AG20443 (cell line): Measurements from ENCODE around the gene FCHSD2.
A peak's percentile ranks its signal among the peaks of the same experiment; 100 is the strongest.
"Not testable (repeated sequence)": the region's sequence is repeated elsewhere in the genome, so short reads cannot be mapped to it uniquely, and the experiment has no call there.

Source experiments
- DNase-seq: peaks from one replicate; pipeline ENCODE4 v3.0.0; 2012; ENCODE audit warnings: low spot score, mixed read lengths

FCHSD2 gene

DNA sequence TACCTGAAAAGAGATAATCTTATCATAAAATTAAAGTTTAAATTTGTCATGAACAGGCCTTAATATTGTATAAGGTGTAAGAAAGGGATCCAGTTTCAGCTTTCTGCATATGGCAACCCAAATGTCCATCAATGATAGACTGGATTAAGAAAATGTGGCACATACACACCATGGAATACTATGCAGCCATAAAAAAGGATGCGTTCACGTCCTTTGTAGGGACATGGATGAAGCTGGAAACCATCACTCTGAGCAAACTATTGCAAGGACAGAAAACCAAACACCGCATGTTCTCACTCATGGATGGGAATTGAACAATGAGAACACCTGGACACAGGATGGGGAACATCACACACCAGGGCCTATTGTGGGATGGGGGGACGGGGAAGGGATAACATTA, 18.2 kb downstream of the FCHSD2 start:
- not testable (repeated sequence) for DNase-seq

GRCh38 chr11:73121692-73122091, 20.4 kb downstream of the FCHSD2 start:
- DNase-seq = no peak

GRCh38 chr11:73117071-73117470, 25.0 kb downstream of the FCHSD2 start:
- no peak for DNase-seq

DNA sequence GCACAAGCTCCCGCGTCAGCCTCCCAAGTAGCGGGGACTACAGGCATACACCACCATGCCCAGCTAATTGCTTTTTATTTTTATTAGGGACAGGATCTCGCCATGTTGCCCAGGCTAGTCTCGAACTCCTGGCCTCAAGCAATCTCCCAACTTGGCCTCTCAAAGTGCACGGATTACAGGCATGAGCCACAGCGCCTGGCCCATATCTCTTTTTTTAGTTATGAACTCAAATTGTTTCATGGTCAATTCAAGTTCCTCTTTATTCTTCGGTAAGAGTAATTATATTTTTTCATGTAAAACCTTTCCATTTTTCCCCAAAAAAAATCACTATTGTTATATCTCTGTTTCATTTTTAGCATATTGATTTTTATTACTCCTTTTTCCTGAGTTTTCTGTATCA, 25.5 kb downstream of the FCHSD2 start:
- DNase-seq = no peak

- no peak for DNase-seq
Measured at GRCh38 chr11:73114835-73115220, 27.3 kb downstream of the FCHSD2 start.

GRCh38 chr11:73114110-73114834, 27.8 kb downstream of the FCHSD2 start:
- no peak for DNase-seq

GRCh38 chr11:73113426-73113825, 28.7 kb downstream of the FCHSD2 start:
- DNase-seq = no peak

- no peak for DNase-seq
Measured at GRCh38 chr11:73107597-73107996, 34.5 kb downstream of the FCHSD2 start.

DNA sequence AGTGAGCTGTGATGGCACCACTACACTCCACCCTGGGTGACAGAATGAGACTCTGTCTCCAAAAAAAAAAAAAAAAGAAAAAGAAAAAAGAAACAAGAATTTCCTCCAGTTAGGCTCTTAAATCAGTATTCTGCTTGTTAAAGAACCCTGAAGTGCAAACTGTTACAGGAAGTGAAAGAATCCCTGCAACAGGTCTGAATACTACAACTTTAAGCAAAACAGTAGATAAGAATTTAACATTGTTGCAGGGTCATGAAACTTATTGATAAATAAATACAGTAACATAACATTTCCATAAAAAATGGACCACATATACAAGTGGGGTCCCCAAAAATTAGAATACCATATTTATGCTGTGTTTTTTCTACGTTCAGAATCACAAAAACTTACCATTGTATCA, 35.8 kb downstream of the FCHSD2 start:
- DNase-seq = no peak

- no peak for DNase-seq
Measured at GRCh38 chr11:73100578-73100977, 41.5 kb downstream of the FCHSD2 start.

DNA sequence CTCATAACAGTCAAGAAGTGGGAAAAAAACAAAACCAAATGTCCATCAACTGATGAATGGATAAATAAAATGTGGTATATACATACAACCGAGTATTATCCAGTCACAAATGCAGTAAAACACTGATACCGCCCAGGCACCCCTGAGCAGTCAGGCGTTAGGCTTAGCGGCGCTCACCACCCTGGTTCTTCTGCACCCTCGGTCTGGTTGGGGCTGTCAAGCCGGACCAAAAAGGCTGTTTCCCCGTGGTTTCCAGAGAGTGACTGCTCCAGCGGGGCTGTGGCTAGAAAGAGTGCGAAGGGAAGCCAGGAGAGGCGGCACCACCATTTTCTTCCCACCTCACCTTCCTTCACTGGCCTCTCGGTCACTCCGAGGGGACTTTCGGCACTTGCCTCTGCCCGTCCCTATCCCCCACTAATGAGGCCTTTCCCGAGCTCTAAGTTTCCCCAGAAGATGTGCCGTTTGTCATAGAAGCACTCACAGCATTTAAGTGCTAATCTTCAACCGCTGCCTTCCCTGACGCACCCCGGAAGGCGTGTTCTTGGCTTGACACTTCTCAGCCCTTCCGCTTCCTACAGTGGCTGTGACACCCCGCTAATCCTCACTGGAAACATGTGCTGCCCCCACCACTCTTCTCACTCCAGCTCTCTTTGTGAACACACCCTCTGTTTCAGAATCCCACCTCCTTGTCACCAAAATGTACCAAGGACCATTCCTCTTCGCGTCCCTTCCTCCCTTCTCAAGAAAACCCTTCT, 42.4 kb downstream of the FCHSD2 start:
- DNase-seq = no peak

GRCh38 chr11:73095613-73096012, 46.5 kb downstream of the FCHSD2 start:
- no peak for DNase-seq

DNA sequence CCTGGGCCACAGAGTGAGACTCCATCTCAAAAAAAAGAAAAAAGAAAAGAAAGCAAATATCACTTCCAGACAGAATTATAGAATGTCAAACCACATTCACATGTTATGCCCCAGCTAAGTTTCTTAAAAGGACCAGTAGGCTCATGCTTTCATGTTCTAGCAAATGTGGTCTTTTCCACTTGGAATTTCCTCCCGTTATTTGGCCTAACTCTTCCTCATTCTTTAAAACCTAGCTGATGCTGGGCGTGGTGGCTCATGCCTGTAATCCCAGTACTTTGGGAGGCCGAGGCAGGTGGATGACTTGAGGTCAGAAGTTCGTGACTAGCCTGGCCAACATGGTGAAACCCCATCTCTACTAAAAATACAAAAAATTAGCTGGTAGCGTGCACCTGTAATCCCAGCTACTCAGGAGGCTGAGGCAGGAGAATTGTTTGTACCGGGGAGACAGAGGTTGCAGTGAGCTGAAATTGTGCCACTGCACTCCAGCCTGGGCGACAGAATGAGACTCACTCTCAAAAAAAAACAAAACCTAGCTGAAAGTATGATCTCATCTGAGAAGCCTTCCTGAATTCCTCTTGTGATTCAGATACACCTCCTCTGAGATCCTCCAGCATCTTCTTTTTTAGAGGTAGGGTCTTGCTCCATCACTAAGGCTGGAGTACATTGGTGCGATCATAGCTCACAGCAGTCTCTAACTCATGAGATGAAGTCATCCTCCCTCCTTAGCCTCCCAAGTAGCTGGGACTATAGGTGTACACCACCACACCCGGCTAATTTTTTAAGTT, 50.4 kb downstream of the FCHSD2 start:
- DNase-seq = no peak

GRCh38 chr11:73087730-73088129, 54.4 kb downstream of the FCHSD2 start:
- no peak for DNase-seq

- DNase-seq = no peak
Measured at GRCh38 chr11:73085189-73085875, 56.8 kb downstream of the FCHSD2 start.

- no peak for DNase-seq
Measured at GRCh38 chr11:73078631-73079030, 63.5 kb downstream of the FCHSD2 start.

DNA sequence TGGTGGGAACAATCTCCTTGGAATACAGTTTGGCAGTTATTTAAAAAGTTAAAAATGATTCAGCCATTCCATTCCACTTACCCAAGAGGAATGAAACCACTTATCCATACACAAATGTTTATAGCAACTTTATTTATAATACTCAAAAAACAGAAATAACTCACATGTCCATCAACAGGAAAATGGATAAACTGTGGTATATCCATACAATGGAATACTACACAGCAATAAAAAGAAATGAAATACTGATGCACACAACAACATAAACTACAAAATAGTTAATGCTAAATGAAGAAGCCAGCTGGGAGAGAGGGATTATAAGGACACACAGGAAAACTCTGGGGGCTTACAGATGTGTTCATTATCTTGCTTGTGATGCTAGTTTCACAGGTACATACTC, 64.7 kb downstream of the FCHSD2 start:
- no peak for DNase-seq

DNA sequence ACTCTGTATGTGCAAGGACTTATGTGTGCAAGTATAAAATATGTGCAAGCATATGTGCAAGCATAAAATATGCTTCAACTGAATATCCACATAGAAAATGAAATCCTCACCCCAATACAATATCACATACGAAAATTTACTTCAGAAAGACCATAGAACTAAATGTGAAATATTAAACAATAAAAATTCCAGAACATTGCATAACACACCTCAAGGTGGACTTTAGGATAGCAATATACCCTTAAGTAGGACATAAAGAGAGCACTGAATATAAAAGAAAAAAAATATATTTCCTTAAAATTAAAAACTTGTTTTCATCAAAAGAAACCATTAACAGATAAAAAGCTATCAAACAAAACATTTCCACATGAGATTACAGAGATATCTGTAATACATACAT, 67.8 kb downstream of the FCHSD2 start:
- DNase-seq = no peak

DNA sequence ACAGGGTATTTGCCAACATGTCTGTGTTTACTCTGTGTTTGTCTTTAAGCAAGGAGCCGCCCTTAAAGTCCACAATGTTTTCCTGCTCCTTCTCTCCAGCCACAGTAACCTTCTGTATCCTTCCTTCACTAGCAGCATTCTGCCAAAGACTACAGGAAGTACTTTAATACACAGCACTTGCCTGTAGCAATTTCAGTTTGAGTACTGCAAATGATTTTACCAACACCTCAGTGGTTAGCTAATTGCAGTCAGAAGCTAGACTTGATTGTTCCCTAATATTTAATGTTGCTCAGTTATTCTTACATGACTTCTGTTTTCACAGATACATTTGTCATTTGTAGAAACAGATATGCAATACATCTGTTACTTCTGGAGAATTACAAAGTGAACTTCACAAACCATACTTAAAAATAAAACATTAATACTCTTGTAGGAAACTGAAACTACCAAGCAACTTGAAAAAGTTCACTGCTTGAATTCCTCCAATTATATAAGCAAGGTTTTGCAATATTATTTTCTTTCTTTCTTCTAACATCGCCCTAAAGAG, 69.1 kb downstream of the FCHSD2 start:
- peak; percentile 33 for DNase-seq

DNA sequence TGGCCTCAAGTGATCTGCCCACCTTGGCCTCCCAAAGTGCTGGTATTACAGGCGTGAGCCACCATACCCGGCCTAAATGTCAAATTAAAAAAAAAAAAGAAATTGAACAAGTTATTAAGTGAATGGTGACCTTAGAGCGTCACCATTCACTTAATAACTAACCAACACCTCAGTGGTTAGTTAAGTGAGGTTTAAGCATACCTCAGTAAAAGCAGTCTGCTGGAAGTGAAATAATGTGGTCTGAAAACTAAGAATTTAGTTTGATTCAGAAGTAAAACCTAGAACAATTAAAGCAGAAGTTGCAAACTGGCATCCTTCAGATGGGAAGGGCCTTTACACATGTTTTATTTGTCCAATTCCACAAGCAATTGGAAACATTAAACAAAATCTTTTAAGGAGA, 71.5 kb downstream of the FCHSD2 start:
- no peak for DNase-seq

- DNase-seq = not testable (repeated sequence)
Measured at GRCh38 chr11:73061857-73062424, 80.2 kb downstream of the FCHSD2 start.

DNA sequence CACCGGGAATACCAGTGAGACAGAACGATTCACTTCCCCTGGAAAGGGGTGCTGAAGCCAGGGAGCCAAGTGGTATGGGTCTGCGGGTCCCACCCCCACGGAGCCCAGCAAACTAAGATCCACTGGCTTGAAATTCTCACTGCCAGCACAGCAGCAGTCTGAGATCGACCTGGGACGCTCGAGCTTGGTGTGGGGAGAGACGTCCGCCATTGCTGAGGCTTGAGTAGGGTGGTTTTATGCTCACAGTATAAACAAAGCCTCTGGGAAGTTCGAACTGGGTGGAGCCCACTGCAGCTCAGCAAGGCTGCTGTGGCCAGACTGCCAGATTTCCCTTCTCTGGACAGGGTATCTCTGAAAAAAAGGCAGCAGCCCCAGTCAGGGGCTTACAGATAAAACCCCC, 80.7 kb downstream of the FCHSD2 start:
- DNase-seq = not testable (repeated sequence)
